MCF 10A (cell line): ENCODE data around the gene GPSM3. TPM values are rescaled to one million over a fixed set of nuclear protein-coding genes. Genes with fewer than 3 reads are reported as not detected.
A peak's percentile ranks its signal among the peaks of the same experiment; 100 is the strongest.
"Not testable (repeated sequence)": the region's sequence is repeated elsewhere in the genome, so short reads cannot be mapped to it uniquely, and the experiment has no call there.

Source experiments
- BruUV-seq: library from RNA; stranded (reverse); fragments of 400-500 nt; replicated peaks from 2 replicates; lab custom pipeline; 2021; lab: Mats Ljungman, UMichigan
- CTCF ChIA-PET: fragments of 300-600 bp; sonication (Branson Sonifier 250); formaldehyde crosslinking; extraction: SDS; loops from one replicate; lab custom pipeline; 2021; ENCODE audit warnings: antibody characterized with exemption, inconsistent platforms; lab: Yijun Ruan, JAX
- POLR2A ChIA-PET: fragments of 300-600, 350-650 bp; sonication (Branson Sonifier 250); formaldehyde crosslinking; extraction: SDS; loops from one replicate; lab custom pipeline; 2020; ENCODE audit warnings: antibody characterized with exemption, inconsistent platforms; lab: Yijun Ruan, JAX
- DNase-seq: peaks from one replicate; pipeline ENCODE4 v3.0.0-alpha.2; 2018; ENCODE audit not compliant: unreplicated experiment
- H3K27ac Mint-ChIP-seq: one replicate; pipeline ENCODE4 v1.8.0; 2022; ENCODE audit warnings: mild to moderate bottlenecking, low read depth, mixed read lengths; ENCODE audit not compliant: unreplicated experiment
- H3K27me3 Mint-ChIP-seq: one replicate; pipeline ENCODE4 v1.8.0; 2022; ENCODE audit warnings: mixed read lengths; ENCODE audit not compliant: insufficient read depth, unreplicated experiment
- H3K36me3 Mint-ChIP-seq: one replicate; pipeline ENCODE4 v1.8.0; 2022; ENCODE audit warnings: mild to moderate bottlenecking, moderate library complexity, mixed read lengths; ENCODE audit not compliant: insufficient read depth, unreplicated experiment
- H3K4me1 Mint-ChIP-seq: one replicate; pipeline ENCODE4 v1.8.0; 2022; ENCODE audit warnings: mixed read lengths; ENCODE audit not compliant: insufficient read depth, unreplicated experiment
- H3K4me3 Mint-ChIP-seq: one replicate; pipeline ENCODE4 v1.8.0; 2022; ENCODE audit warnings: mild to moderate bottlenecking, moderate library complexity, mixed read lengths; ENCODE audit not compliant: unreplicated experiment
- H3K9me3 Mint-ChIP-seq: one replicate; pipeline ENCODE4 v1.8.0; 2022; ENCODE audit warnings: mixed read lengths; ENCODE audit not compliant: unreplicated experiment
- CTCF ChIP-seq: fragments of 200-600 bp; IDR thresholded peaks from one replicate; pipeline ENCODE4 v1.8.0; 2022; ENCODE audit warnings: antibody characterized with exemption, mild to moderate bottlenecking; ENCODE audit not compliant: unreplicated experiment
- intact Hi-C: fragments of 100-400 bp; cut with micrococcal nuclease; formaldehyde crosslinking; loops from 2 replicates; pipeline ENCODE4 v1.14.1; 2022
- total RNA-seq: library from RNA; stranded (reverse); gene quantifications from 2 replicates; pipeline ENCODE4 v1.2.3, GENCODE V29; 2022

The GPSM3 gene
- total RNA-seq, 1 experiment from 2014 or later = 0.84 TPM

- Mint-ChIP-seq H3K4me1 (peaks cover 10% of the 10 kb centered on the region), H3K27me3 (peaks cover 19% of the 10 kb centered on the region), H3K27ac (no peak overlapping the region), H3K9me3 (no peaks in the 10 kb centered on the region), H3K4me3 (no peak overlapping the region), H3K36me3 (no peaks in the 10 kb centered on the region)
- BruUV-seq = no TSS peak
- intact Hi-C loops = no loop called here
- ChIA-PET CTCF (interaction anchor here (0.6 to 1.4 kb wide), 2 partner anchors 42 to 94 kb away, joined by 3 to 4 read pairs; no protein-coding TSS in a partner anchor), POLR2A (interaction anchor here (0.6 to 1.2 kb wide), 2 partner anchors 22 to 607 kb away, joined by 3 read pairs; partner anchors contain the start of gene PBX2)
- peak; percentile 69 for DNase-seq
- TF ChIP-seq CTCF = no peak
Measured at GRCh38 chr6:32212076-32212760, 19.8 kb upstream of the GPSM3 start.

- H3K27ac Mint-ChIP-seq, DNase-seq, POLR2A ChIA-PET, H3K4me3 Mint-ChIP-seq, H3K36me3 Mint-ChIP-seq, BruUV-seq, intact Hi-C loops, H3K9me3 Mint-ChIP-seq: not testable (repeated sequence)
- CTCF ChIA-PET = interaction anchor here (1.4 kb wide), 1 partner anchor 93 kb away, joined by 4 read pairs; no protein-coding TSS in a partner anchor
- Mint-ChIP-seq H3K27me3 (peaks cover 11% of the 10 kb centered on the region), H3K4me1 (peaks cover 10% of the 10 kb centered on the region)
Measured at GRCh38 chr6:32211432-32211831, 19.0 kb upstream of the GPSM3 start.

- ChIA-PET POLR2A (no interaction called here), CTCF (no interaction called here)
- no peak for TF ChIP-seq CTCF
- intact Hi-C loops = no loop called here
- Mint-ChIP-seq H3K27me3 (peaks cover 3% of the 10 kb centered on the region), H3K9me3 (no peaks in the 10 kb centered on the region), H3K4me1 (peaks cover 10% of the 10 kb centered on the region), H3K4me3 (no peak overlapping the region), H3K36me3 (peaks cover 1% of the 10 kb centered on the region), H3K27ac (no peak overlapping the region)
- no TSS peak for BruUV-seq
- DNase-seq = no peak
Measured at GRCh38 chr6:32210191-32210601, 17.8 kb upstream of the GPSM3 start.

- CTCF ChIA-PET = no interaction called here
Measured at GRCh38 chr6:32208996-32209395, 16.6 kb upstream of the GPSM3 start.

More at GRCh38 chr6:32208996-32209395, 16.6 kb upstream of the GPSM3 start:
- POLR2A ChIA-PET = interaction anchor here (0.7 kb wide), 1 partner anchor 1114 kb away, joined by 3 read pairs; no protein-coding TSS in a partner anchor
- Mint-ChIP-seq H3K9me3 (no peaks in the 10 kb centered on the region), H3K4me1 (peaks cover 10% of the 10 kb centered on the region), H3K4me3 (no peak overlapping the region), H3K27ac (no peak overlapping the region), H3K36me3 (peaks cover 6% of the 10 kb centered on the region), H3K27me3 (peaks cover 14% of the 10 kb centered on the region)
- no peak for TF ChIP-seq CTCF
- no peak for DNase-seq
- no TSS peak for BruUV-seq
- intact Hi-C loops = no loop called here
